T-helper 9 cell (primary cell): ENCODE measurements around the gene MIEN1.
"Not testable (repeated sequence)": the region's sequence is repeated elsewhere in the genome, so short reads cannot be mapped to it uniquely, and the experiment has no call there.

ENCODE experiments used
- DNase-seq: peaks from one replicate; pipeline ENCODE4 v3.0.0-alpha.2; 2020

MIEN1 gene

GRCh38 chr17:39755554-39756379 lies 25.4 kb upstream of the MIEN1 start:
- DNase-seq = peak; percentile 49

- DNase-seq = no peak
Measured at GRCh38 chr17:39754958-39755553, 24.7 kb upstream of the MIEN1 start.

GRCh38 chr17:39754161-39754957 lies 24.0 kb upstream of the MIEN1 start:
- peak; percentile 91 for DNase-seq

- DNase-seq = peak; percentile 64
Measured at GRCh38 chr17:39753514-39754160, 23.3 kb upstream of the MIEN1 start.

- no peak for DNase-seq
Measured at GRCh38 chr17:39752241-39752881, 22.0 kb upstream of the MIEN1 start.

GRCh38 chr17:39751637-39752036 lies 21.3 kb upstream of the MIEN1 start:
- DNase-seq = no peak

GRCh38 chr17:39751016-39751543 lies 20.7 kb upstream of the MIEN1 start:
- no peak for DNase-seq

- DNase-seq = no peak
Measured at GRCh38 chr17:39750131-39751015, 20.0 kb upstream of the MIEN1 start.

- DNase-seq = not testable (repeated sequence)
Measured at GRCh38 chr17:39748444-39749034, 18.2 kb upstream of the MIEN1 start.

- no peak for DNase-seq
Measured at GRCh38 chr17:39747745-39748144, 17.4 kb upstream of the MIEN1 start.

- no peak for DNase-seq
Measured at GRCh38 chr17:39746145-39746461, 15.8 kb upstream of the MIEN1 start.

GRCh38 chr17:39745335-39746144 lies 15.2 kb upstream of the MIEN1 start:
- no peak for DNase-seq

GRCh38 chr17:39744836-39745215 lies 14.5 kb upstream of the MIEN1 start:
- no peak for DNase-seq

- no peak for DNase-seq
Measured at GRCh38 chr17:39744075-39744835, 13.9 kb upstream of the MIEN1 start.

- DNase-seq = no peak
Measured at GRCh38 chr17:39742856-39743436, 12.6 kb upstream of the MIEN1 start.

GRCh38 chr17:39742126-39742855 lies 12.0 kb upstream of the MIEN1 start:
- DNase-seq = no peak

GRCh38 chr17:39740357-39741111 lies 10.2 kb upstream of the MIEN1 start:
- no peak for DNase-seq
